WTC11 (cell line): ENCODE data around the gene METRN. TPM values are rescaled to one million over a fixed set of nuclear protein-coding genes. Genes with fewer than 3 reads are reported as not detected.
A peak's percentile ranks its signal among the peaks of the same experiment; 100 is the strongest.

Experiments
- ATAC-seq: fragments of 200-7000 bp; cut with Tn5 transposase; 2 replicates; pipeline ENCODE4 v1.10.0; 2021; ENCODE audit warnings: mild to moderate bottlenecking, moderate library complexity
- CTCF ChIA-PET: fragments of 300-600 bp; sonication (Branson Sonifier 250); formaldehyde crosslinking; loops from one replicate; lab custom pipeline; 2021; ENCODE audit warnings: antibody characterized with exemption; lab: Charles Lee
- POLR2A ChIA-PET: fragments of 350-600 bp; sonication (Branson Sonifier 250); formaldehyde crosslinking; loops from one replicate; lab custom pipeline; 2021; ENCODE audit warnings: antibody characterized with exemption; lab: Charles Lee
- DNase-seq: peaks from one replicate; pipeline ENCODE4 v3.0.0; 2021; ENCODE audit warnings: low spot score
- H3K27ac Mint-ChIP-seq: 2 replicates; pipeline ENCODE4 v1.8.0; 2021; ENCODE audit warnings: mixed read lengths
- H3K27me3 Mint-ChIP-seq: 2 replicates; pipeline ENCODE4 v1.8.0; 2021; ENCODE audit warnings: low read depth, mild to moderate bottlenecking, moderate library complexity, mixed read lengths
- H3K36me3 Mint-ChIP-seq: 2 replicates; pipeline ENCODE4 v1.8.0; 2021; ENCODE audit warnings: mixed read lengths
- H3K4me1 Mint-ChIP-seq: 2 replicates; pipeline ENCODE4 v1.8.0; 2022; ENCODE audit warnings: mixed read lengths
- H3K4me3 Mint-ChIP-seq: 2 replicates; pipeline ENCODE4 v1.8.0; 2021; ENCODE audit warnings: mild to moderate bottlenecking, moderate library complexity, mixed read lengths
- H3K9me3 Mint-ChIP-seq: 2 replicates; pipeline ENCODE4 v1.8.0; 2021; ENCODE audit warnings: mixed read lengths
- ATF6 ChIP-seq: sonication (generic); formaldehyde crosslinking; IDR thresholded peaks from 2 replicates; pipeline ENCODE4 v1.8.1; 2023; ENCODE audit warnings: mild to moderate bottlenecking, missing genetic modification reagents
- E2F4 ChIP-seq: sonication (generic); formaldehyde crosslinking; IDR thresholded peaks from 2 replicates; pipeline ENCODE4 v1.8.1; 2022; ENCODE audit warnings: low read depth, mild to moderate bottlenecking, moderate library complexity, missing genetic modification reagents, borderline replicate concordance
- E2F5 ChIP-seq: sonication (generic); formaldehyde crosslinking; IDR thresholded peaks from 2 replicates; pipeline ENCODE4 v1.8.1; 2022; ENCODE audit warnings: mild to moderate bottlenecking, moderate library complexity, missing genetic modification reagents
- FOXJ3 ChIP-seq: sonication (generic); formaldehyde crosslinking; IDR thresholded peaks from 2 replicates; pipeline ENCODE4 v1.9.0; 2021; ENCODE audit warnings: missing genetic modification reagents, mild to moderate bottlenecking, borderline replicate concordance
- FOXK1 ChIP-seq: sonication (generic); formaldehyde crosslinking; IDR thresholded peaks from 2 replicates; pipeline ENCODE4 v1.8.0; 2022; ENCODE audit warnings: mild to moderate bottlenecking, moderate library complexity, missing genetic modification reagents
- HMGXB4 ChIP-seq: sonication (generic); formaldehyde crosslinking; IDR thresholded peaks from 2 replicates; pipeline ENCODE4 v1.8.1; 2023; ENCODE audit warnings: mild to moderate bottlenecking, moderate library complexity, missing genetic modification reagents
- IRF1 ChIP-seq: sonication (generic); formaldehyde crosslinking; IDR thresholded peaks from 2 replicates; pipeline ENCODE4 v1.8.0; 2023; ENCODE audit warnings: missing genetic modification reagents
- NFATC4 ChIP-seq: fragments of 250-450 bp; sonication (Bioruptor Pico); IDR thresholded peaks from 2 replicates; pipeline ENCODE4 v1.9.0; 2021; ENCODE audit warnings: mild to moderate bottlenecking
- NR2C2 ChIP-seq: sonication (generic); formaldehyde crosslinking; IDR thresholded peaks from 2 replicates; pipeline ENCODE4 v1.8.0; 2022; ENCODE audit warnings: mild to moderate bottlenecking, missing genetic modification reagents
- RELA ChIP-seq: sonication (generic); formaldehyde crosslinking; IDR thresholded peaks from 2 replicates; pipeline ENCODE4 v1.8.1; 2022; ENCODE audit warnings: missing genetic modification reagents, mild to moderate bottlenecking, borderline replicate concordance
- RORB ChIP-seq: fragments of 250-450 bp; sonication (Bioruptor Pico); IDR thresholded peaks from 2 replicates; pipeline ENCODE4 v1.9.0; 2021; ENCODE audit warnings: mild to moderate bottlenecking
- SMAD3 ChIP-seq: sonication (generic); formaldehyde crosslinking; IDR thresholded peaks from 2 replicates; pipeline ENCODE4 v1.8.0; 2022; ENCODE audit warnings: missing genetic modification reagents, mild to moderate bottlenecking, borderline replicate concordance
- TCF7 ChIP-seq: sonication (generic); formaldehyde crosslinking; IDR thresholded peaks from 2 replicates; pipeline ENCODE4 v1.8.0; 2022; ENCODE audit warnings: mild to moderate bottlenecking, low read depth, missing genetic modification reagents, moderate library complexity
- TP53 ChIP-seq: sonication (generic); formaldehyde crosslinking; IDR thresholded peaks from 2 replicates; pipeline ENCODE4 v1.8.1; 2023; ENCODE audit warnings: mild to moderate bottlenecking, missing genetic modification reagents
- ZBTB21 ChIP-seq: sonication (generic); formaldehyde crosslinking; IDR thresholded peaks from 2 replicates; pipeline ENCODE4 v1.8.1; 2023; ENCODE audit warnings: mild to moderate bottlenecking, missing genetic modification reagents, borderline replicate concordance
- ZNF219 ChIP-seq: sonication (generic); formaldehyde crosslinking; IDR thresholded peaks from 2 replicates; pipeline ENCODE4 v1.8.0; 2023; ENCODE audit warnings: missing genetic modification reagents, mild to moderate bottlenecking, borderline replicate concordance
- ZNF281 ChIP-seq: sonication (generic); formaldehyde crosslinking; IDR thresholded peaks from 2 replicates; pipeline ENCODE4 v1.8.0; 2023; ENCODE audit warnings: mild to moderate bottlenecking, missing genetic modification reagents
- ZNF396 ChIP-seq: fragments of 250-450 bp; sonication (Bioruptor Pico); IDR thresholded peaks from 2 replicates; pipeline ENCODE4 v1.8.0; 2021; ENCODE audit warnings: mild to moderate bottlenecking, moderate library complexity, borderline replicate concordance
- ZNF423 ChIP-seq: fragments of 250-450 bp; sonication (Bioruptor Pico); IDR thresholded peaks from 2 replicates; pipeline ENCODE4 v2.1.2; 2022; ENCODE audit warnings: mild to moderate bottlenecking, moderate library complexity
- ZNF512 ChIP-seq: sonication (generic); formaldehyde crosslinking; IDR thresholded peaks from 2 replicates; pipeline ENCODE4 v1.8.1; 2022; ENCODE audit warnings: missing genetic modification reagents, borderline replicate concordance
- ZNF671 ChIP-seq: fragments of 250-450 bp; sonication (Bioruptor Pico); IDR thresholded peaks from 2 replicates; pipeline ENCODE4 v1.8.0; 2021; ENCODE audit warnings: mild to moderate bottlenecking
- total RNA-seq: library from RNA; stranded (reverse); gene quantifications from 3 replicates; pipeline ENCODE4 v1.2.3, GENCODE V29; 2021

The METRN gene
- total RNA-seq, 1 experiment from 2014 or later: 30.9 TPM

GRCh38 chr16:749010-749409, 34.1 kb downstream of the METRN start:
- no peak for ATAC-seq
- H3K36me3 Mint-ChIP-seq: no peaks in the 10 kb centered on the region
- ChIA-PET POLR2A (interaction anchor here (0.6 kb wide), 1 partner anchor 40 kb away, joined by 3 read pairs; no protein-coding TSS in a partner anchor), CTCF (interaction anchor here (0.6 to 3.5 kb wide), 5 partner anchors 8 to 248 kb away, joined by 3 to 21 read pairs (median 3); partner anchors contain the start of genes CHTF18, CIAO3 and RPUSD1)
- no peak for DNase-seq
- no peak overlapping the region for H3K4me3 Mint-ChIP-seq
- no peaks in the 10 kb centered on the region for H3K9me3 Mint-ChIP-seq
- H3K27ac Mint-ChIP-seq: no peak overlapping the region
- no peaks in the 10 kb centered on the region for H3K27me3 Mint-ChIP-seq
- H3K4me1 Mint-ChIP-seq: peaks cover 30% of the 10 kb centered on the region
- TF ChIP-seq TP53 (CRISPR knock-in tag): no peak
- TF ChIP-seq HMGXB4 (CRISPR knock-in tag): no peak
- TF ChIP-seq FOXJ3 (CRISPR knock-in tag): no peak
- TF ChIP-seq ZNF219 (CRISPR knock-in tag): no peak
- no peak for TF ChIP-seq NR2C2 (CRISPR knock-in tag)
- no peak for TF ChIP-seq ZNF281 (CRISPR knock-in tag)
- TF ChIP-seq RELA (CRISPR knock-in tag): no peak
- no peak for TF ChIP-seq IRF1 (CRISPR knock-in tag)
- TF ChIP-seq NFATC4 (CRISPR knock-in tag): no peak
- no peak for TF ChIP-seq ZBTB21
- no peak for TF ChIP-seq ZNF671
- TF ChIP-seq FOXK1 (CRISPR knock-in tag): no peak
- no peak for TF ChIP-seq ZNF396 (CRISPR knock-in tag)

- Mint-ChIP-seq H3K36me3 (no peaks in the 10 kb centered on the region), H3K4me1 (peaks cover 30% of the 10 kb centered on the region), H3K27ac (peak overlapping the region; percentile 23; the same call in 1 of the 2 replicates), H3K9me3 (no peaks in the 10 kb centered on the region), H3K4me3 (no peak overlapping the region), H3K27me3 (no peaks in the 10 kb centered on the region)
- CTCF ChIA-PET: interaction anchor here (1.1 to 3.5 kb wide), 6 partner anchors 10 to 37 kb away, joined by 3 to 21 read pairs (median 8); partner anchors contain the start of genes CHTF18, CIAO3 and RPUSD1
- POLR2A ChIA-PET: no interaction called here
- no peak for DNase-seq
- no peak for ATAC-seq
- TF ChIP-seq TCF7 (CRISPR knock-in tag): no peak
- TF ChIP-seq RELA (CRISPR knock-in tag): no peak
- no peak for TF ChIP-seq ATF6
- TF ChIP-seq RORB (CRISPR knock-in tag): no peak
- no peak for TF ChIP-seq SMAD3
- no peak for TF ChIP-seq E2F4
- TF ChIP-seq ZNF512 (CRISPR knock-in tag): no peak
- TF ChIP-seq E2F5 (CRISPR knock-in tag): no peak
- no peak for TF ChIP-seq ZNF423 (CRISPR knock-in tag)
Measured at GRCh38 chr16:750485-750884, 35.6 kb downstream of the METRN start.
